ENCODE results near the gene MAGI3.
A peak's percentile ranks its signal among the peaks of the same experiment; 100 is the strongest.

The MAGI3 gene

DNA sequence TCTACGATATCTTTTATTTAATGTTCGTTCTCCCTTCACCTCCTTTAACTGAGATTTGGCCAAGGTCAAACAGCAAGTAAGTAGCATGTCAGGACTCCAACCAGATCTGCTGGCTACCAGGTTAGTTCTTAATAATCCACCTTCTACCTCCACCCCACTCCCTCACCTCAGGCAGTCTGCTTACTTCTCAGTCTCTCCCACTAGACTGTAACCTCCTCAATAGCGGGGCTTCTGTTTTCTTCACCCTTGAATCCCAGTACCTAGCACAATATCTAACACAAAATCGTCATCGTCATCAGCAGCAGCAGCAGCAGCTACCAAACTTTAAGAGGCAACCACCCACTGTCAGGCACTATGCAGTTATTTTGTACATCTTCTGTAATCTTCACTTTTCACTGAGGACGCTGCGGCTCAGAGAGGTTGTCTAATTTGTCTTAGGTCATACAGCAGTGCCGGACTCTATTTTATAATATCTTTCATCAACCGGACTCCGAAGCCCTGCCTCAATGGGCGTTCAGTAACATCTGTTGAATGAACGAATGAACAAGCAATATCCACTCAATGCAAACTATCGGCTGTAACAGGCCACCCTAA lies 859 bp upstream of the MAGI3 start:
- H3K4me3 ChIP-seq (replicated peaks; ENCODE audit: low read depth, low read length) = peak overlapping the region; percentile 83
- DNase-seq (ENCODE audit: extremely low read depth, low read depth) = no peak
- no peak for TF ChIP-seq CTCF (IDR thresholded peaks at IDR 0.05; ENCODE audit: low read depth, low read length, missing control alignments)

DNA sequence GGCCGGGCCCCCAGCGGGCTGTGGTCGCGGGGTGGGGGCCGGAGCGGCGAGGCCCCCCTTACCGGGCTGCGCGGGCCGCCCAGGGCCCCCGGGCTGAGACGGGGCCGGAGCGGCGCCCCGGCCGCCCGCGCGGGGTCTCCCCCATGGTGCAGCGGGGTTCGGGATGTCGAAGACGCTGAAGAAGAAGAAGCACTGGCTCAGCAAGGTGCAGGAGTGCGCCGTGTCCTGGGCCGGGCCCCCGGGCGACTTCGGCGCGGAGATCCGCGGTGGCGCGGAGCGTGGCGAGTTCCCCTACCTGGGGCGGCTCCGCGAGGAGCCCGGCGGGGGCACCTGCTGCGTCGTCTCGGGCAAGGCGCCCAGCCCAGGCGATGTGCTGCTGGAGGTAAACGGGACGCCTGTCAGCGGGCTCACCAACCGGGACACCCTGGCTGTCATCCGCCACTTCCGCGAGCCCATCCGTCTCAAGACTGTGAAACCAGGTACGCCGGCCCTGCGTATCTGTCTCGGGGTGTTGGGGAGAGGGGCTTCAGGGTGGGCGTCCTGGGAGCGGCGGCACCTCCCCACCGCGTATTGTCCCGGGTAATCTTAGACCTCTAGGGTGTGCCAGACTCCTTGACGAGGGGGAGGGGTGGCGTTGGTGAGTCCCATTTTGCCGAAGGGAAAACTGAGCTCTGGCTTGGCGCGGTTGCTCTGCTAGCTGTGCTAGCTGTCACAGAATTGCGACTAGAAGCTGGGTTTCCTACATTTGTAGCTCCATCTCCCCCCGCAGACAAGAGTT lies 745 bp downstream of the MAGI3 start:
- no peak for TF ChIP-seq CTCF (IDR thresholded peaks at IDR 0.05; ENCODE audit: low read depth, low read length, missing control alignments)
- H3K4me3 ChIP-seq (replicated peaks; ENCODE audit: low read depth, low read length) = peak overlapping the region; percentile 83
- DNase-seq (ENCODE audit: extremely low read depth, low read depth) = no peak

- H3K4me3 ChIP-seq (replicated peaks; ENCODE audit: low read depth, low read length) = peak overlapping the region; percentile 83
- TF ChIP-seq CTCF (IDR thresholded peaks at IDR 0.05; ENCODE audit: low read depth, low read length, missing control alignments) = no peak
- no peak for DNase-seq (ENCODE audit: extremely low read depth, low read depth)
These were observed 1.4 kb downstream of the MAGI3 start for GRCh38 chr1:113391649-113392271.

- no peak for DNase-seq (ENCODE audit: extremely low read depth, low read depth)
- no peak overlapping the region; the same call in 1 of the 2 replicates for H3K4me3 ChIP-seq (replicated peaks; ENCODE audit: low read depth, low read length)
These were observed 2.3 kb downstream of the MAGI3 start for GRCh38 chr1:113392541-113393128.

DNA sequence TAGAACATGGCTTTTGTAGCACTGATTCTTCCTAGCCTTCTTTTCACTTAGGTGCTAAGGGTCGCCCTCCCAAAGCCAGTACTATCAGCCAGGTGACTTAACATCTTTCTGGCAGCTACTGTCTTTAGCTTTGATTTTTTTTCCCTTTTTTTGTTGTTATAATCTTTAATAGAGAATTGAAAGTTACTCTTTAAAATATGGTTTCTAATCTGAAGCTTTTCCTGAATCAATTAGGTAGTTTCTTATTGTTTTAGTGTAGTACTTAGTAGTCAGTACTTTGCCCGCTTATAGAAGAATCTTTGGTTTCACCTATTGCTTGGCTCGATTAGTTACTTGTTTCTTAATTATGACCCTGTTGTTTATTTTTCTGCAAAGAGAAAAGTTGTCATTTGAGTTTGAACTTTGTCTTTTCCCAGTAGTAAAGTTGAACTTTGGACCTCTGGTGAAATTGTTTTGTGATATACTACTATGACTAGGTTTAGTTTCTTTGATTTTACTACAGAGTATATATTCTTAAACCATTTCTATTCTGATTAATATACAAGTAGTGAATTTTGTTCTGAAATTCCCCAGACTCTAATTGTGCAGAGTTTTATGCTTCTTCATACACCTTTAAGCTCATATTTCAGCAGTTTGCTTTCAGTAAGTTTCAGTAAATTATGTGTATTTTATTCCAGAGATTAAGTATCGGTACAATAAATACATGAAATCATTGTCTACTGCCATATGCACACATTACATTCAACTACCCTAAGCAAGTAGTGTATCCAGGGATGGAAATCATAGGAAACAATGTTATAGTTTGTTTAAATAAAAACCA lies 3.9 kb downstream of the MAGI3 start:
- no peak for DNase-seq (ENCODE audit: extremely low read depth, low read depth)
- TF ChIP-seq CTCF (IDR thresholded peaks at IDR 0.05; ENCODE audit: low read depth, low read length, missing control alignments) = no peak
- H3K4me3 ChIP-seq (replicated peaks; ENCODE audit: low read depth, low read length) = no peak overlapping the region

More at GRCh38 chr1:113392541-113393128, 2.3 kb downstream of the MAGI3 start:
- no peak for TF ChIP-seq CTCF (IDR thresholded peaks at IDR 0.05; ENCODE audit: low read depth, low read length, missing control alignments)

DNA sequence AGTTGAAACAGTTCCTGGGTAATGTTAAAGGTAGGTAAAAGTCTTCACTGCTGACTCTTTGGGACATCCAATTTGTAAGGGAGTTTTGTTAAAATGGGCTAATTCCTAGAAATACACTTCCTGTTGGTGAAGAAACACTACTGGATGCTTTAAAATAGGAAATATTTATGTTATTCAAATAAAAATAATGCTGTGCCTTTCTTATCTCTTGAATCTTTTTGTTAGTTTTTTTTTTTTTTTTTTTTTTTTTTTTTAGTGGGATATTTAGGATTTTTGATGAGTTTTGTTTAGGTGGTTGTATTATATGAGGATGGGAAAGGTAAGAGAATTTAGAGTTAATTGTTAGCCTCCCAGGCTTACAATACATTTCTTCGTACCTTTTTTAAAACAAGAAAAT lies 4.5 kb downstream of the MAGI3 start:
- no peak overlapping the region for H3K4me3 ChIP-seq (replicated peaks; ENCODE audit: low read depth, low read length)

More for the DNA sequence above, 4.5 kb downstream of the MAGI3 start:
- TF ChIP-seq CTCF (IDR thresholded peaks at IDR 0.05; ENCODE audit: low read depth, low read length, missing control alignments) = no peak
- DNase-seq (ENCODE audit: extremely low read depth, low read depth) = no peak
